GM23248 (cell line): ENCODE measurements around the gene ADGB. TPM values are rescaled to one million over a fixed set of nuclear protein-coding genes. Genes with fewer than 3 reads are reported as not detected.
A peak's percentile ranks its signal among the peaks of the same experiment; 100 is the strongest.
"Not testable (repeated sequence)": the region's sequence is repeated elsewhere in the genome, so short reads cannot be mapped to it uniquely, and the experiment has no call there.

Experiments
- DNase-seq: peaks from one replicate; pipeline ENCODE4 v3.0.0-alpha.2; 2015
- H2AFZ ChIP-seq: fragments of 200-600 bp; sonication (generic); 2 replicates; pipeline ENCODE4 v1.6.1; 2016; ENCODE audit warnings: antibody characterized with exemption
- H3F3A ChIP-seq: fragments of 200-600 bp; sonication (generic); 2 replicates; pipeline ENCODE4 v1.6.1; 2016; ENCODE audit warnings: mild to moderate bottlenecking, antibody characterized with exemption, mixed run types; ENCODE audit not compliant: insufficient read depth
- H3K27ac ChIP-seq: fragments of 200-600 bp; sonication (generic); 2 replicates; pipeline ENCODE4 v1.5.1; 2016; ENCODE audit warnings: mild to moderate bottlenecking
- H3K27me3 ChIP-seq: fragments of 200-600 bp; sonication (generic); replicated peaks from 2 replicates; pipeline ENCODE4 v1.6.1; 2016; ENCODE audit warnings: mild to moderate bottlenecking; ENCODE audit not compliant: insufficient read depth
- H3K36me3 ChIP-seq: fragments of 200-600 bp; sonication (generic); 2 replicates; pipeline ENCODE4 v1.6.1; 2016; ENCODE audit warnings: low read depth, mild to moderate bottlenecking
- H3K4me1 ChIP-seq: fragments of 200-600 bp; sonication (generic); 2 replicates; pipeline ENCODE4 v1.6.1; 2016; ENCODE audit warnings: mild to moderate bottlenecking; ENCODE audit not compliant: insufficient read depth
- H3K4me2 ChIP-seq: fragments of 200-600 bp; sonication (generic); one replicate; pipeline ENCODE4 v1.6.1; 2016; ENCODE audit warnings: mild to moderate bottlenecking; ENCODE audit not compliant: unreplicated experiment
- H3K4me3 ChIP-seq: fragments of 200-600 bp; sonication (generic); 2 replicates; pipeline ENCODE4 v1.5.1; 2016; ENCODE audit warnings: mild to moderate bottlenecking
- H3K79me2 ChIP-seq: fragments of 200-600 bp; sonication (generic); 2 replicates; pipeline ENCODE4 v1.6.1; 2016; ENCODE audit warnings: mild to moderate bottlenecking; ENCODE audit not compliant: insufficient read depth
- H3K9ac ChIP-seq: fragments of 200-600 bp; sonication (generic); 2 replicates; pipeline ENCODE4 v1.6.1; 2016; ENCODE audit warnings: mild to moderate bottlenecking
- H3K9me2 ChIP-seq: fragments of 200-600 bp; sonication (generic); 2 replicates; pipeline ENCODE4 v1.6.1; 2016; ENCODE audit warnings: mixed run types, mild to moderate bottlenecking, moderate library complexity; ENCODE audit not compliant: insufficient read depth
- H3K9me3 ChIP-seq: fragments of 200-600 bp; sonication (generic); one replicate; pipeline ENCODE4 v1.6.1; 2017; ENCODE audit warnings: low read depth
- H4K20me1 ChIP-seq: fragments of 200-600 bp; sonication (generic); 2 replicates; pipeline ENCODE4 v1.6.0; 2016; ENCODE audit not compliant: insufficient read depth
- EZH2 ChIP-seq: fragments of 200-600 bp; sonication (generic); IDR thresholded peaks from 2 replicates; pipeline ENCODE4 v1.6.1; 2018; ENCODE audit warnings: antibody characterized with exemption, mild to moderate bottlenecking; ENCODE audit not compliant: insufficient read depth, poor library complexity, severe bottlenecking
- EZH2phosphoT487 ChIP-seq: fragments of 200-600 bp; sonication (generic); IDR thresholded peaks from 2 replicates; pipeline ENCODE4 v1.6.1; 2018; ENCODE audit warnings: antibody characterized with exemption, moderate library complexity, mild to moderate bottlenecking, low read depth; ENCODE audit not compliant: insufficient read depth
- WGBS, 2 experiments: methylation state at CpG; one replicate each; pipeline ENCODE4 v1.1.6; 2015 to 2017; ENCODE audit warnings: low lambda C conversion rate in 2 of 2, low coverage in 1 of 2; ENCODE audit errors: missing lambda C conversion rate in 2 of 2; 5-methylcytosine and 5-hydroxymethylcytosine counted together
- in situ Hi-C: fragments of 300-500 bp; cut with MboI; formaldehyde crosslinking; loops from 2 replicates; pipeline ENCODE4 v1.15.0; 2020
- polyA plus RNA-seq: library from polyadenylated mRNA; unstranded; fragments of >200 nt; fragmentation: Nextera tagmentation; extraction: Ambion mirVana; gene quantifications from 2 replicates; pipeline ENCODE4 v1.2.1, GENCODE V29; 2016
- total RNA-seq: library from RNA; depleted of rRNA; stranded (reverse); fragments of >200 nt; shearing (Covaris generic); gene quantifications from 2 replicates; pipeline ENCODE4 v1.2.3, GENCODE V29; 2014

The ADGB gene
- total and polyA plus RNA-seq, 2 experiments from 2014 or later = not detected

GRCh38 chr6:146791930-146792329 is 193.2 kb downstream of the ADGB start:
- Histone ChIP-seq H3K27me3 (no peaks in the 10 kb centered on the region), H3K4me3 (no peak overlapping the region), H3K4me2 (no peak overlapping the region), H3F3A (no peaks in the 10 kb centered on the region), H3K79me2 (no peaks in the 10 kb centered on the region), H2AFZ (no peak overlapping the region), H3K9me2 (no peaks in the 10 kb centered on the region), H3K36me3 (no peaks in the 10 kb centered on the region), H3K9me3 (no peaks in the 10 kb centered on the region), H3K4me1 (no peaks in the 10 kb centered on the region), H3K9ac (no peak overlapping the region), H4K20me1 (no peaks in the 10 kb centered on the region), H3K27ac (no peak overlapping the region)
- DNase-seq = no peak
- in situ Hi-C loops = no loop called here
- 14 to 24% methylated on average over 4 of the region's 4 CpGs for WGBS, 2 experiments
- TF ChIP-seq EZH2 (no peak), EZH2phosphoT487 (no peak)

- H4K20me1 ChIP-seq, H3K4me2 ChIP-seq, H3K79me2 ChIP-seq, H2AFZ ChIP-seq, H3K9me2 ChIP-seq, H3K27me3 ChIP-seq, DNase-seq, H3K36me3 ChIP-seq, H3K4me3 ChIP-seq, H3K9me3 ChIP-seq, H3K9ac ChIP-seq, H3K4me1 ChIP-seq, in situ Hi-C loops, H3K27ac ChIP-seq, H3F3A ChIP-seq: not testable (repeated sequence)
- 40 to 41% methylated on average over 2 of the region's 2 CpGs for WGBS, 2 experiments
Observed at GRCh38 chr6:146793218-146793617, 194.4 kb downstream of the ADGB start.

- in situ Hi-C loops = no loop called here
Observed at GRCh38 chr6:146795479-146796133, 196.8 kb downstream of the ADGB start.

GRCh38 chr6:146803167-146803566 is 204.4 kb downstream of the ADGB start:
- 0 out of 2 replicates have a peak overlapping the region, but pooled peaks have one; percentile 31 for H2AFZ ChIP-seq
- H3K36me3 ChIP-seq, H3K4me2 ChIP-seq, H3K27me3 ChIP-seq, H3K9me2 ChIP-seq, H3K9ac ChIP-seq, H3K79me2 ChIP-seq, H3F3A ChIP-seq, H3K4me1 ChIP-seq, H4K20me1 ChIP-seq, in situ Hi-C loops, DNase-seq, H3K4me3 ChIP-seq, H3K9me3 ChIP-seq, H3K27ac ChIP-seq: not testable (repeated sequence)
- 60 to 75% methylated on average over 3 of the region's 3 CpGs for WGBS, 2 experiments

More at GRCh38 chr6:146795479-146796133, 196.8 kb downstream of the ADGB start:
- Histone ChIP-seq H3K4me1 (no peaks in the 10 kb centered on the region), H3K27me3 (no peaks in the 10 kb centered on the region), H3K9me3 (no peaks in the 10 kb centered on the region), H3K27ac (no peak overlapping the region), H3K9ac (no peak overlapping the region), H3K79me2 (no peaks in the 10 kb centered on the region), H3K4me3 (no peak overlapping the region), H4K20me1 (no peaks in the 10 kb centered on the region), H3K4me2 (no peak overlapping the region), H2AFZ (no peak overlapping the region), H3F3A (no peaks in the 10 kb centered on the region), H3K36me3 (no peaks in the 10 kb centered on the region), H3K9me2 (no peaks in the 10 kb centered on the region)
- 22 to 33% methylated on average over 1 of the region's 1 CpG for WGBS, 2 experiments
- no peak for DNase-seq
- TF ChIP-seq EZH2phosphoT487 (no peak), EZH2 (no peak)

- Histone ChIP-seq H3K4me1 (no peaks in the 10 kb centered on the region), H3K4me3 (no peak overlapping the region), H3K9me2 (no peaks in the 10 kb centered on the region), H4K20me1 (no peaks in the 10 kb centered on the region), H3F3A (no peaks in the 10 kb centered on the region), H3K27me3 (no peaks in the 10 kb centered on the region), H2AFZ (0 out of 2 replicates have a peak overlapping the region, but pooled peaks have one; percentile 31), H3K9ac (no peak overlapping the region), H3K4me2 (no peak overlapping the region), H3K36me3 (no peaks in the 10 kb centered on the region), H3K9me3 (no peaks in the 10 kb centered on the region), H3K27ac (no peak overlapping the region), H3K79me2 (no peaks in the 10 kb centered on the region)
- TF ChIP-seq EZH2 = no peak
- TF ChIP-seq EZH2phosphoT487 = no peak
- in situ Hi-C loops = no loop called here
- 93 to 95% methylated on average over 22 of the region's 22 CpGs for WGBS, 2 experiments
- DNase-seq = no peak
Observed at GRCh38 chr6:146803601-146804000, 204.8 kb downstream of the ADGB start.
